ENCODE measurements around the gene GATAD2A. TPM values are rescaled to one million over a fixed set of nuclear protein-coding genes. Genes with fewer than 3 reads are reported as not detected.
A peak's percentile ranks its signal among the peaks of the same experiment; 100 is the strongest.

The GATAD2A gene
- total RNA-seq, 2 donors from 2014 or later: 102 to 145 TPM

DNA sequence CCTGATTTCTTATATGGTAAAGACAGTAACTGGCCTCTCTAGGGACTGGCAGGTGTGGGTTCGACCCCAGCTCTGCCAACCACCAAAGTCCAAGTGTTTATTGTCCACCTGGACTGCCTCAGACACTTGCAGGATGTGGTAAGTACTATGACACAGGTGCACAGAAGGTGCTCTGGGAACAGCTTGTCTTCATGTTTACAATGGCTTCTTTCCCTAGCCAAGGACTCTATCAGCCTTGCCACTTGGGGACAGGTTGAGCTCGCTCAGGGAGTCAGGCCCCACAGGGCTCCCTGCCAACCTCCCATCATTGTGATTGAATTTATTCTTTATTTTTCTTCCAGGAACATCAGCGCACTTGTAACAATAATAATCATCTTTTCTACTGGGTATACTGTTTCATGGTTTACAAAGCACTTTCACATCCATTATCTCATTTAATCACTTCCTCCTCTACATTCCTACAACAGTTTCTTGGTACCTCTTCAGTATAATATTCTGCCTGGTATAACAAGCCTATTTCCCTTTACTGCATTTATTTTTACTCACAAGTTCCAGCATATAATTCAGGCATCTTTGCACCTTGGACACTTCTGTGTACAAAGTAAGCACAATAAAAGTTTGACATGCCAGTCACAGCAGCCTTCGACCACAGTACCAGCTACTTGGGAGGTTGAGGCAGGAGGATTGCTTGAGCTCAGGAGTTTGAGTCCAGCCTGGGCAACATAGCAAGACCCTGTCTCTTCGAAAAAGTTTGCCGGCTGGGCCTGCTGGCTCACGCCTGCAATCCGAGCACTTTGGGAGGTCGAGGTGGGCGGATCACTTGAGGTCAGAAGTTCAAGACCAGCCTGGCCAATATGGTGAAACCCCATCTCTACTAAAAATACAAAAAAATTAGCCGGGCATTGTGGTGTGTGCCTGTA lies 24.2 kb upstream of the GATAD2A start:
- H3K27me3 ChIP-seq: no peaks in the 10 kb centered on the region
- peak overlapping the region; percentile 84 for H3K27ac ChIP-seq
- H3K4me3 ChIP-seq: no peak overlapping the region
- peak overlapping the region in 1 of 2 donors; percentile 46 for H3K9ac ChIP-seq (ENCODE audit: low read depth in 2 of 2, low read length in 2 of 2)
- peak; percentile 69 for DNase-seq
- H3K36me3 ChIP-seq: no peaks in the 10 kb centered on the region
- TF ChIP-seq, protein P1, sequence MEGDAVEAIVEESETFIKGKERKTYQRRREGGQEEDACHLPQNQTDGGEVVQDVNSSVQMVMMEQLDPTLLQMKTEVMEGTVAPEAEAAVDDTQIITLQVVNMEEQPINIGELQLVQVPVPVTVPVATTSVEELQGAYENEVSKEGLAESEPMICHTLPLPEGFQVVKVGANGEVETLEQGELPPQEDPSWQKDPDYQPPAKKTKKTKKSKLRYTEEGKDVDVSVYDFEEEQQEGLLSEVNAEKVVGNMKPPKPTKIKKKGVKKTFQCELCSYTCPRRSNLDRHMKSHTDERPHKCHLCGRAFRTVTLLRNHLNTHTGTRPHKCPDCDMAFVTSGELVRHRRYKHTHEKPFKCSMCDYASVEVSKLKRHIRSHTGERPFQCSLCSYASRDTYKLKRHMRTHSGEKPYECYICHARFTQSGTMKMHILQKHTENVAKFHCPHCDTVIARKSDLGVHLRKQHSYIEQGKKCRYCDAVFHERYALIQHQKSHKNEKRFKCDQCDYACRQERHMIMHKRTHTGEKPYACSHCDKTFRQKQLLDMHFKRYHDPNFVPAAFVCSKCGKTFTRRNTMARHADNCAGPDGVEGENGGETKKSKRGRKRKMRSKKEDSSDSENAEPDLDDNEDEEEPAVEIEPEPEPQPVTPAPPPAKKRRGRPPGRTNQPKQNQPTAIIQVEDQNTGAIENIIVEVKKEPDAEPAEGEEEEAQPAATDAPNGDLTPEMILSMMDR (IDR thresholded peaks at IDR 0.05): no peak
- H3K4me1 ChIP-seq: peaks cover 22% of the 10 kb centered on the region
- intact Hi-C loops (cut with DNase I): no loop called here
- no peaks in the 10 kb centered on the region for H3K9me3 ChIP-seq

DNA sequence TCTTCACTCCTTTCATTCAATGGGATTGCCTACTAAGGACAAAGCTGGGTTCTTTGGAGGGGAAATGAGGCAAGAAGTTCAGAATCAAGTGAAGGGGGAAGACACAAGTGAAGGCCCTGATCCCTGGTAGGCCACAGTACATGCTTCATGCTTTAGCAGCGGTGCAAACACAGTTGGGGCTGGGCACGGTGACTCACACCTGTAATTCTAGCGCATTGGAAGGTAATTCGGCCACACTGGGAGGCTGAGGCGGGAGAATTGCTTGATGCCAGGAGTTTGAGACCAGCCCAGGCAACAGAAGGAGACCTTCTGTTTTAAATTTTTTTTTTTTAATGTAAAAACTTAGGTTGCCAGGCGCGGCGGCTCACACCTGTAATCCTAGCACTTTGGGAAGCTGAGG lies 23.4 kb upstream of the GATAD2A start:
- intact Hi-C loops (cut with DNase I): no loop called here
- Histone ChIP-seq H3K4me1 (peaks cover 23% of the 10 kb centered on the region), H3K4me3 (no peak overlapping the region), H3K27ac (peak overlapping the region; percentile 84), H3K9ac (ENCODE audit: low read depth in 2 of 2, low read length in 2 of 2) (no peak overlapping the region), H3K27me3 (no peaks in the 10 kb centered on the region), H3K36me3 (no peaks in the 10 kb centered on the region), H3K9me3 (no peaks in the 10 kb centered on the region)
- TF ChIP-seq, protein P1 (IDR thresholded peaks at IDR 0.05): no peak
- DNase-seq: peak; percentile 72

DNA sequence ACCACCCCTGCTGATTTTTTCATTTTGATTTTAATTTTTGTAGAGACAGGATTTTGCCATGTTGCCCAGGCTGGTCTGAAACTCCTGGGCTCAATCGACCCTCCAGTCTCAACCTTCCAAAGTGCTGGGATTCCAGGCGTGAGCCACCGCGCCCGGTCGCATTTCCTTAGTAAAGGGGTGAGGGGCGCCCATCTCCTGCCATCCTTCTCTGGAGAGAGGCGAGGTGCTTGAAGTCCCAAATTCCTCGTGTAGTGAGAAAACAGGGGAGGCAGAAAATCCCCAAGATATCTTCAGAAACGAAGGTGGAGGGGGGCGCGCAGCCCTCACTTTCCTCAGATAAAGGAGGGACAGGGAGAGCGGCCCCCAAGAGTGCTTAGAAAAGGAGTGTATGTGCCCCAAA lies 21.0 kb upstream of the GATAD2A start:
- TF ChIP-seq, protein P1 (IDR thresholded peaks at IDR 0.05): no peak
- Histone ChIP-seq H3K9ac (ENCODE audit: low read depth in 2 of 2, low read length in 2 of 2) (peak overlapping the region; percentile 85 to 88), H3K4me1 (peaks cover 36% of the 10 kb centered on the region), H3K4me3 (peak overlapping the region; percentile 64), H3K9me3 (no peaks in the 10 kb centered on the region), H3K27ac (no peak overlapping the region), H3K27me3 (no peaks in the 10 kb centered on the region), H3K36me3 (no peaks in the 10 kb centered on the region)
- intact Hi-C loops (cut with DNase I): no loop called here
- DNase-seq: no peak

DNA sequence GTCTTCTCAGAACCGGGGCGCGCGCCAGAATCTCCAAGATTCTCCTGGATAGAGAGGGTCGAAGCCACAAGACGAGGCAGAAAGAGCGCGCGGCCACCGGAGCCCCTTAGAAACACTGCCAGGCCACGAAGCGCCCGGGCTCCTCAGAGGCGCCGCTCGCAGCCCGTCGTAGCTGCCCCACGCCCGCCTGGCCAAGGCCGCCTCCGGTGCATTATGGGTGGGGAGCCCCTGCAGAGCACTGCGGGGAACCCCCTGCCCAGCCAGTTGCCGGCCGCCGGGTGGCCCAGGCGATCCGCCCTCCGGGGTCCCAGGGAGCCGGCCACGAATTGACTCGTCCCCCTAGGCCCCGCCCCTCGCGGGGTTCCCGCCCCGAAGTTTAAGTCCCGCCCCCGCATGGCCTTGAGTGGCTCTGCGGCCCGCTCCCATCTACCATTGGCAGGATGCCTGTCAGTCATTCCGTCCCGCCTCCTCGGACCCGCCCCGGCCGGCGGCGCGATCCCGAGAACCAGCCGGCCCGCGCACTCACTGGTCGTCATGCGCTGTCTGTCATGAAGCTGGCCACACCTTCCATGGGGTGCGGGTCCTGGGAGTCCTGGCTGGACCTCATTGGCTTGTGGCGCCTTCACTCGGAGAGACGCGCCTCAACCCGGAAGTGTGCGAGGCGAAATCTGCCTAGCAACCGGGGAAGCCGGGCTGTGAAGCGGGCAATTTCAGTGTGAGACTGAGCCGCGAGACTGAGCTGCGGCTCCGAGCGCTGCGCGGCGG lies 20.2 kb upstream of the GATAD2A start:
- intact Hi-C loops (cut with DNase I): no loop called here
- TF ChIP-seq, protein P1 (IDR thresholded peaks at IDR 0.05): no peak
- peak; percentile 100 for DNase-seq
- H3K27ac ChIP-seq: peak overlapping the region; percentile 80
- peaks cover 31% of the 10 kb centered on the region for H3K4me1 ChIP-seq
- H3K4me3 ChIP-seq: peak overlapping the region; percentile 95
- peak overlapping the region; percentile 85 to 88 for H3K9ac ChIP-seq (ENCODE audit: low read depth in 2 of 2, low read length in 2 of 2)
- H3K36me3 ChIP-seq: no peaks in the 10 kb centered on the region
- H3K9me3 ChIP-seq: no peaks in the 10 kb centered on the region
- H3K27me3 ChIP-seq: no peaks in the 10 kb centered on the region
